Measurements from ENCODE around the gene RIMBP2. TPM values are rescaled to one million over a fixed set of nuclear protein-coding genes. Genes with fewer than 3 reads are reported as not detected.

Gene RIMBP2
- total and polyA plus RNA-seq, 7 experiments from 2014 or later = 0.05 TPM; not detected in 6

DNA sequence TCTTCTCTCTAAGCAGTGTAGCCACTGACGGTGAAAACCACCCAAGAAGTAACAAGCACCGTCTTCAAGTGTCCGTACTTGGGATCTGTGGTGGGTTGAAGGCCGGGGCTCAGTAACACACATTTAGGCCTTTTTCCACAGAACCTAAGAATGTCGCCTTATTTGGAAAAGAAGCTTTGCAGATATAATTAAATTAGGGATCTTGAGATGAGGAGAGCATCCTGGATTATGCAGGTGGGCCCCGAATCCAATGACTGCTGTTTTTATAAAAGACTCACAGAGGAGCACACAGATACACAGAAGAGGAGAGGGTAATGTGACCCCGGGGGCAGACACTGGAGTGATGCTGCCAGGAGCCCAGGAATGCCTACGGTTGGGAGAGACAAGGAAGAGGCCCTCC, 46.3 kb downstream of the RIMBP2 start:
- POLR2A ChIA-PET = no interaction called here
- intact Hi-C loops (cut with micrococcal nuclease) = no loop called here

DNA sequence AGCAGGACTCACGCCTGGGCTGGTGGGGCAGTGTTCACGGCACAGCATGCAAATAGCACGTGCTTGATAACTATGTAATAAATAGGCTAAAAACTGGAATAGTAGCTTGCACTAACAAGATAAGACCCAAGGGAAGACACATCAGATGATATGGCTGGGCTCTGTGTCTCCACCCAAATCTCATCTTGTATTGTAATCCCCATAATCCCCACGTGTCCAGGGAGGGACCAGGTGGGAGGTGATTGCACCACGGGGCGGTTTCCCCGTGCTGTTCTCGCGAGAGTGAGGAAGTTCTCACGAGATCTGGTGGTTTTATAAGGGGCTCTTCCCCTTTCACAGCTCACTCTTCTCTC, 46.9 kb downstream of the RIMBP2 start:
- intact Hi-C loops (cut with micrococcal nuclease) = no loop called here
- no peak overlapping the region for H3K4me3 Mint-ChIP-seq
- CTCF ChIA-PET = interaction anchor here (0.8 kb wide), 1 partner anchor 41 kb away, joined by 3 read pairs; no protein-coding TSS in a partner anchor
- Histone ChIP-seq H3K27me3 (ENCODE audit: control insufficient read depth in 2 of 2, insufficient read depth in 2 of 2, low read length in 2 of 2) (no peaks in the 10 kb centered on the region), H3K36me3 (ENCODE audit: control insufficient read depth in 2 of 3, insufficient read depth in 3 of 3, low read length in 3 of 3) (no peaks in the 10 kb centered on the region), H3K4me3 (ENCODE audit: low read length) (no peak overlapping the region), H3K27ac (ENCODE audit: low read depth, low read length) (no peak overlapping the region), H3K9me3 (ENCODE audit: control insufficient read depth in 2 of 3, low read length in 3 of 3) (peaks cover 0 to 13% (median 0%) of the 10 kb centered on the region in 3 experiments), H3K4me1 (ENCODE audit: control insufficient read depth in 2 of 2, insufficient read depth in 2 of 2, low read length in 2 of 2) (no peaks in the 10 kb centered on the region)
- H3K9me3 Mint-ChIP-seq = peaks cover 5 to 23% (median 10%) of the 10 kb centered on the region in 11 donors
- POLR2A ChIA-PET = no interaction called here
- H3K27ac Mint-ChIP-seq = no peak overlapping the region
- H3K4me1 Mint-ChIP-seq = no peaks in the 10 kb centered on the region
- ATAC-seq (no peak), DNase-seq (no peak)
- H3K27me3 Mint-ChIP-seq = peaks cover 0 to 15% (median 0%) of the 10 kb centered on the region in 5 donors
- H3K36me3 Mint-ChIP-seq = peaks cover 0 to 4% (median 0%) of the 10 kb centered on the region in 5 donors

More for the DNA sequence above, 46.3 kb downstream of the RIMBP2 start:
- no peaks in the 10 kb centered on the region for H3K36me3 ChIP-seq (ENCODE audit: control insufficient read depth in 2 of 3, insufficient read depth in 3 of 3, low read length in 3 of 3)
- Mint-ChIP-seq H3K27me3 (peaks cover 0 to 9% (median 0%) of the 10 kb centered on the region in 5 donors), H3K4me1 (no peaks in the 10 kb centered on the region), H3K9me3 (peaks cover 5 to 24% (median 10%) of the 10 kb centered on the region in 11 donors), H3K27ac (no peak overlapping the region), H3K4me3 (no peak overlapping the region), H3K36me3 (peaks cover 0 to 4% (median 0%) of the 10 kb centered on the region in 5 donors)
- H3K27ac ChIP-seq (ENCODE audit: low read depth, low read length) = no peak overlapping the region
- H3K4me3 ChIP-seq (ENCODE audit: low read length) = no peak overlapping the region
- H3K4me1 ChIP-seq (ENCODE audit: control insufficient read depth in 2 of 2, insufficient read depth in 2 of 2, low read length in 2 of 2) = no peaks in the 10 kb centered on the region
- ATAC-seq (no peak), DNase-seq (no peak)
- peaks cover 0 to 13% (median 0%) of the 10 kb centered on the region in 3 experiments for H3K9me3 ChIP-seq (ENCODE audit: control insufficient read depth in 2 of 3, low read length in 3 of 3)
- no peaks in the 10 kb centered on the region for H3K27me3 ChIP-seq (ENCODE audit: control insufficient read depth in 2 of 2, insufficient read depth in 2 of 2, low read length in 2 of 2)
- CTCF ChIA-PET = no interaction called here

DNA sequence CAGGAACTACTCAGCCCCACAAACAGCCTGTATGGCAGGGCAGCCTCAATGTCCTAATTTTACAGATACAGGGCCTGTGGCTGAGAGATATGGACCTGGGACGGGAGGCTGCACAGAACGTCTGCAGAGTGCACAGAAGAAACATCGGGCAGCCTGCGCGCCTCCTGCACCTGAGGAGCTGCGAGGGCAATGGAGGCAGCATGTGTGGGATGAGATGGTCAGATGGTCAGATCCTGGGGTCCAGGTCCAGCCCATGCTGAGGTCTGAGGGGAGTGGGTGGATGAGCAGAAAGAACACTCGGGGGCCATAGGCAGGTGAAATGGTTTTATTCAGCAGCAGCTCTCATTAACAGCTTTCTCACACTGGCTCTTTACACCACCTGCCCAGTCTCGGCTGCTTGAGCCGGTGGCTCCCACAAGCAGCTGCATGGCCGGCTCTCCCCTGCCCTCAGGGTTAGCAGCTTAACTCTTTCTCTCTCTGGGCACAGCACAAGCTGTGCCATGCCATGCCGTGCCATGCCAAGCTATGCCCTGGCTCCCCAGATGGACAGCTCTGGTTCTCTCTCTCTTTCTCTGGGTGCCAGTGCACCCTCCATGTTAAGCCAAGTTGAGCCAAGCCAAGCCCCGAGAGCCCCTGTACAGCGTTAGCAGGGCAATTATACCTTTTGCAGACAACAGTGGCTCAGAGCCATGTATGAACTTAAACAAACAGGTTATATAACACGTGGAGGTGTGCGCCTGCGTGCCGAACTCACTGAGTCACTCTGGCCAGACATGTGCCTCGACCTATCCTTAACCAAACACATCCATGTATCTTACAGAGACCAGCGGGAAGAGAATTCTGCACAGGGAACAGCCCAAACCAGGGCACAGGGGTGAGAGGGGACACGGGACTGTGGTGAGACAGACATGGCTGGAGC, 47.6 kb downstream of the RIMBP2 start:
- Histone ChIP-seq H3K4me3 (ENCODE audit: low read length) (no peak overlapping the region), H3K36me3 (ENCODE audit: control insufficient read depth in 2 of 3, insufficient read depth in 3 of 3, low read length in 3 of 3) (no peaks in the 10 kb centered on the region), H3K9me3 (ENCODE audit: control insufficient read depth in 2 of 3, low read length in 3 of 3) (peaks cover 0 to 13% (median 0%) of the 10 kb centered on the region in 3 experiments), H3K27ac (ENCODE audit: low read depth, low read length) (no peak overlapping the region), H3K27me3 (ENCODE audit: control insufficient read depth in 2 of 2, insufficient read depth in 2 of 2, low read length in 2 of 2) (no peaks in the 10 kb centered on the region), H3K4me1 (ENCODE audit: control insufficient read depth in 2 of 2, insufficient read depth in 2 of 2, low read length in 2 of 2) (no peaks in the 10 kb centered on the region)
- no peak overlapping the region for H3K4me3 Mint-ChIP-seq
- H3K9me3 Mint-ChIP-seq = peaks cover 5 to 20% (median 11%) of the 10 kb centered on the region in 11 donors
- ATAC-seq (no peak), DNase-seq (no peak)
- ChIA-PET CTCF (interaction anchor here (0.8 kb wide), 1 partner anchor 41 kb away, joined by 3 read pairs; no protein-coding TSS in a partner anchor), POLR2A (no interaction called here)
- peaks cover 0 to 22% (median 4%) of the 10 kb centered on the region in 5 donors for H3K27me3 Mint-ChIP-seq
- peaks cover 0 to 4% (median 0%) of the 10 kb centered on the region in 5 donors for H3K36me3 Mint-ChIP-seq
- intact Hi-C loops (cut with micrococcal nuclease) = no loop called here
- H3K4me1 Mint-ChIP-seq = no peaks in the 10 kb centered on the region
- H3K27ac Mint-ChIP-seq = no peak overlapping the region

DNA sequence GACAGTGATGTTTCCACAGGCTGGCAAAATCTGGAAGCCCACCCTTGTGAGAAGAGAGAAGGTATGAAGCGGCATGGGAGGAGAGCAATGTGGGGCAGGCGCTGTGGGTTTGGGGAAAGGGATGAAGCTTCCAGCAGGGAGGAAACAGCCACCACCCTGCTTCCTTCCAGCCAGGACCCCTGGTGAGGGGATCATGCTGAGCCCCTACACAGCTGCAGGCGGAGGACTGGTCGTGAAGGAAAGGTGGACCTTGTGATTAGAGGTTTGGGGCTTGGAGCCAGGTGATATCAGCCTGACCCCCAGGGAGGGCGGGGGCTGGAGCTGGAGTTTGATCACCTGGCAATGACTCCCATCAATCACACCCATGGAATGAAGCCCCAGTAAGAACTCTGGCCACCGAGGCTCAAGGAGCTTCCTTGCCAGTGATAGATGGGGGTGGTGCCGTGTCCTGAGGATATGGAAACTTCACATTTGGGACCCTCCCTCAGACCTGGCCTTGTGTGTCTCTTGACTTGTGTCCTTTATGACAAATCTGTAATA, 48.6 kb downstream of the RIMBP2 start:
- peaks cover 5 to 20% (median 11%) of the 10 kb centered on the region in 11 donors for H3K9me3 Mint-ChIP-seq
- H3K36me3 Mint-ChIP-seq = peaks cover 0 to 4% (median 0%) of the 10 kb centered on the region in 5 donors
- ATAC-seq (no peak), DNase-seq (no peak)
- no peak overlapping the region for H3K27ac ChIP-seq (ENCODE audit: low read depth, low read length)
- no peaks in the 10 kb centered on the region for H3K27me3 ChIP-seq (ENCODE audit: control insufficient read depth in 2 of 2, insufficient read depth in 2 of 2, low read length in 2 of 2)
- ChIA-PET CTCF (no interaction called here), POLR2A (no interaction called here)
- H3K4me3 ChIP-seq (ENCODE audit: low read length) = no peak overlapping the region
- no peaks in the 10 kb centered on the region for H3K4me1 Mint-ChIP-seq
- H3K27ac Mint-ChIP-seq = no peak overlapping the region
- H3K36me3 ChIP-seq (ENCODE audit: control insufficient read depth in 2 of 3, insufficient read depth in 3 of 3, low read length in 3 of 3) = no peaks in the 10 kb centered on the region
- peaks cover 0 to 27% (median 4%) of the 10 kb centered on the region in 5 donors for H3K27me3 Mint-ChIP-seq
- intact Hi-C loops (cut with micrococcal nuclease) = no loop called here
- no peak overlapping the region for H3K4me3 Mint-ChIP-seq
- H3K4me1 ChIP-seq (ENCODE audit: control insufficient read depth in 2 of 2, insufficient read depth in 2 of 2, low read length in 2 of 2) = no peaks in the 10 kb centered on the region
- H3K9me3 ChIP-seq (ENCODE audit: control insufficient read depth in 2 of 3, low read length in 3 of 3) = peaks cover 0 to 13% (median 0%) of the 10 kb centered on the region in 3 experiments

DNA sequence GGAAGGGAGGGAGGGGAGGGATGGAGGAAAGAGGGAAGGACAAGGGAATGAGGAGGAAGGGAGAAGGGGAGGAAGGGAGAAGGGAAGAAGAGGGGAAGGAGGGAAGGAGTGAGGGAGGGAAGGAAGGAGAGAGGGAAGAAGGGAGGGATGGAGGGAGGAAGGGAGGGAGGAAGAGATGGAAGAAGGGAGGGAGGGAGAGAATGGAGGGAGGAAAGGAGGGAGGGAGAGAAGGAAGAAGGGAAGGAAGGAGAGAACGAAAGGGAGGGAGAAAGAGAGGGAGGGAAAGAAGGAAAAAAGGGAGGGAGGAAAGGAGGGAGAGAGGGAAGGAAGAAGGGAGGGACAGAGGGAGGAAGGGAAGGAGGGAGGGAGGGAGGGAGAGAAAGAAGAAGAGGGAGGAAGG, 49.5 kb downstream of the RIMBP2 start:
- ChIA-PET CTCF (no interaction called here), POLR2A (no interaction called here)
- Histone ChIP-seq H3K36me3 (ENCODE audit: control insufficient read depth in 2 of 3, insufficient read depth in 3 of 3, low read length in 3 of 3) (no peaks in the 10 kb centered on the region), H3K27ac (ENCODE audit: low read depth, low read length) (no peak overlapping the region), H3K9me3 (ENCODE audit: control insufficient read depth in 2 of 3, low read length in 3 of 3) (peaks cover 0 to 13% (median 0%) of the 10 kb centered on the region in 3 experiments), H3K27me3 (ENCODE audit: control insufficient read depth in 2 of 2, insufficient read depth in 2 of 2, low read length in 2 of 2) (no peaks in the 10 kb centered on the region), H3K4me3 (ENCODE audit: low read length) (no peak overlapping the region), H3K4me1 (ENCODE audit: control insufficient read depth in 2 of 2, insufficient read depth in 2 of 2, low read length in 2 of 2) (no peaks in the 10 kb centered on the region)
- intact Hi-C loops (cut with micrococcal nuclease) = no loop called here
- peaks cover 0 to 4% (median 0%) of the 10 kb centered on the region in 5 donors for H3K36me3 Mint-ChIP-seq
- DNase-seq = no peak
- ATAC-seq = no peak
- no peak overlapping the region for H3K27ac Mint-ChIP-seq
- H3K4me1 Mint-ChIP-seq = no peaks in the 10 kb centered on the region
- no peak overlapping the region for H3K4me3 Mint-ChIP-seq
- H3K9me3 Mint-ChIP-seq = peaks cover 5 to 20% (median 11%) of the 10 kb centered on the region in 11 donors
- peaks cover 0 to 27% (median 4%) of the 10 kb centered on the region in 5 donors for H3K27me3 Mint-ChIP-seq

DNA sequence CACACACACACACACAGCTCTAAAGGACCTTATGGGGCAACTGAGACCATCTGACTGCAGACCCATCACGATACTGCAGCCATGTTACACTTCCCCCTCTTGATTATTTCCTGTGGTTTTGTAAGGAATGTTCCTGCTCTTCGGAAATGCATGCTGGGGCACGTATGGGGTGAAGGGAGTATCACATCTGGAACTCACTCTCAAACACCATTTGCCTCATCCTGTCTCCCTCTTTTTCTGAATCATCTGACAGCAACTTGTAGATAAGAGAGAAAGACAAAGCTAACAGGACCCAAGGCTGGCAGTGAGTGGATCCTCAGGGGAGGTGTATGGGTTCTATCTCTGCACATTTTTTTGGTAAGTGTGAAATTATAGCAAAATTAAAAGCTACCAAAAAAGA, 50.3 kb downstream of the RIMBP2 start:
- Mint-ChIP-seq H3K27me3 (peaks cover 0 to 27% (median 4%) of the 10 kb centered on the region in 5 donors), H3K27ac (no peak overlapping the region), H3K4me1 (no peaks in the 10 kb centered on the region), H3K4me3 (no peak overlapping the region), H3K9me3 (peaks cover 5 to 16% (median 9%) of the 10 kb centered on the region in 11 donors), H3K36me3 (peaks cover 0 to 4% (median 0%) of the 10 kb centered on the region in 5 donors)
- ChIA-PET CTCF (no interaction called here), POLR2A (interaction anchor here (0.6 kb wide), 1 partner anchor 363 kb away, joined by 3 read pairs; no protein-coding TSS in a partner anchor)
- H3K36me3 ChIP-seq (ENCODE audit: control insufficient read depth in 2 of 3, insufficient read depth in 3 of 3, low read length in 3 of 3) = no peaks in the 10 kb centered on the region
- no peak overlapping the region for H3K27ac ChIP-seq (ENCODE audit: low read depth, low read length)
- peaks cover 0 to 13% (median 0%) of the 10 kb centered on the region in 3 experiments for H3K9me3 ChIP-seq (ENCODE audit: control insufficient read depth in 2 of 3, low read length in 3 of 3)
- no peak overlapping the region for H3K4me3 ChIP-seq (ENCODE audit: low read length)
- H3K27me3 ChIP-seq (ENCODE audit: control insufficient read depth in 2 of 2, insufficient read depth in 2 of 2, low read length in 2 of 2) = no peaks in the 10 kb centered on the region
- no peaks in the 10 kb centered on the region for H3K4me1 ChIP-seq (ENCODE audit: control insufficient read depth in 2 of 2, insufficient read depth in 2 of 2, low read length in 2 of 2)
- ATAC-seq (no peak), DNase-seq (no peak)
- intact Hi-C loops (cut with micrococcal nuclease) = no loop called here

Measured in naive thymus-derived CD4-positive, alpha-beta T cell (primary cell).